Right lobe of liver (tissue), 6 donors: ENCODE data around the gene YIPF4. TPM values are rescaled to one million over a fixed set of nuclear protein-coding genes. Genes with fewer than 3 reads are reported as not detected.
"Not testable (repeated sequence)": the region's sequence is repeated elsewhere in the genome, so short reads cannot be mapped to it uniquely, and the experiment has no call there.

Source experiments
- ATAC-seq, 4 donors: fragments of 200-7000 bp; cut with Tn5 transposase; one replicate each; pipeline ENCODE4 v1.9.1; 2020; ENCODE audit warnings: mild to moderate bottlenecking in 4 of 4, moderate library complexity in 4 of 4
- DNase-seq, 3 donors: peaks; one replicate each; pipeline ENCODE4 v3.0.0-alpha.2; 2020
- H3K27ac ChIP-seq, 3 donors: fragments of 200-600 bp; one replicate each; pipeline ENCODE4 v1.8.0; 2022
- H3K27me3 ChIP-seq, 2 donors: fragments of 200-600 bp; one replicate each; pipeline ENCODE4 v1.8.0; 2022
- H3K36me3 ChIP-seq, 4 donors: fragments of 200-600 bp; sonication (generic) in 1 of 4; one replicate each; pipeline versions ENCODE4 v1.5.1 to v1.8.0; 2017 to 2022; ENCODE audit warnings: control low read depth in 1 of 4
- H3K4me1 ChIP-seq, 4 donors: fragments of 200-600 bp; sonication (generic) in 1 of 4; one replicate each; pipeline versions ENCODE4 v1.5.1 to v1.8.0; 2017 to 2022; ENCODE audit warnings: control low read depth in 1 of 4
- H3K4me3 ChIP-seq, 3 donors: fragments of 200-600 bp; one replicate each; pipeline ENCODE4 v1.8.0; 2022
- H3K9me3 ChIP-seq, 4 donors: fragments of 200-600 bp; sonication (generic) in 1 of 4; one replicate each; pipeline versions ENCODE4 v1.5.1 to v1.8.0; 2017 to 2022; ENCODE audit warnings: control low read depth in 1 of 4
- POLR2A ChIP-seq: fragments of 450-650 bp; IDR thresholded peaks from one replicate; pipeline ENCODE4 v1.6.1; 2017; ENCODE audit warnings: antibody characterized with exemption, mild to moderate bottlenecking
- WGBS: methylation state at CpG from one replicate; pipeline ENCODE4 v1.1.6; 2018; ENCODE audit warnings: low coverage, low lambda C conversion rate; ENCODE audit not compliant: insufficient coverage; ENCODE audit errors: missing lambda C conversion rate; 5-methylcytosine and 5-hydroxymethylcytosine counted together
- intact Hi-C, 2 donors: fragments of 100-400 bp; cut with DNase I; formaldehyde crosslinking; loops; one replicate each; pipeline versions ENCODE4 v1.11.2 to v1.14.1; 2022
- total RNA-seq, 6 experiments: library from RNA; depleted of rRNA in 2 of 6; stranded (reverse); fragments of >200 nt in 2 of 6; fragmentation: NEBNext Ultra II Directional in 3 of 6; extraction: Animal tissue kit (Norgen Biotek cat#: 25700) in 3 of 6; gene quantifications; one replicate each; pipeline versions ENCODE4 v1.1.0 to v1.2.4, GENCODE V29; 2016 to 2023
- TF ChIP-seq, protein P1 (sequence below), 4 donors: fragments of 200-600 bp in 3 of 4; fragments of 450-650 bp in 1 of 4; IDR thresholded peaks; one replicate each; pipeline versions ENCODE4 v1.5.1 to v1.8.0; 2016 to 2022; ENCODE audit warnings: antibody characterized with exemption in 4 of 4, mild to moderate bottlenecking in 2 of 4
- donor health status: DM: no; HTN: yes; CAD: no.
- donor health status: DM: no; HTN: no; CAD: no.
- donor health status: DM: no; HTN: no; CAD: no.
- donor health status: DM: no; HTN: yes; CAD: no.
- donor health status: DM: no; HTN: yes; CAD: no.

The YIPF4 gene
- total RNA-seq, 6 experiments from 2014 or later = 8.8 to 49.3 (median 29.9) TPM

GRCh38 chr2:32357318-32358110 is 79.8 kb downstream of the YIPF4 start:
- intact Hi-C loops = no loop called here
- no CpG with 5 or more reads among the region's 65 CpGs for WGBS
- DNase-seq = peak; percentile 59 to 71 (median 67)

GRCh38 chr2:32358111-32358482 is 80.4 kb downstream of the YIPF4 start:
- WGBS = 9% methylated on average over 7 of the region's 16 CpGs
- Histone ChIP-seq H3K4me1 (peaks cover 0 to 33% (median 11%) of the 10 kb centered on the region in 4 donors), H3K27me3 (no peaks in the 10 kb centered on the region), H3K27ac (peak overlapping the region; percentile 20 to 94 (median 91)), H3K9me3 (no peaks in the 10 kb centered on the region), H3K36me3 (no peaks in the 10 kb centered on the region), H3K4me3 (peak overlapping the region; percentile 92 to 98 (median 93))
- ATAC-seq (no peak), DNase-seq (no peak)
- intact Hi-C loops = no loop called here
- TF ChIP-seq, protein P1, sequence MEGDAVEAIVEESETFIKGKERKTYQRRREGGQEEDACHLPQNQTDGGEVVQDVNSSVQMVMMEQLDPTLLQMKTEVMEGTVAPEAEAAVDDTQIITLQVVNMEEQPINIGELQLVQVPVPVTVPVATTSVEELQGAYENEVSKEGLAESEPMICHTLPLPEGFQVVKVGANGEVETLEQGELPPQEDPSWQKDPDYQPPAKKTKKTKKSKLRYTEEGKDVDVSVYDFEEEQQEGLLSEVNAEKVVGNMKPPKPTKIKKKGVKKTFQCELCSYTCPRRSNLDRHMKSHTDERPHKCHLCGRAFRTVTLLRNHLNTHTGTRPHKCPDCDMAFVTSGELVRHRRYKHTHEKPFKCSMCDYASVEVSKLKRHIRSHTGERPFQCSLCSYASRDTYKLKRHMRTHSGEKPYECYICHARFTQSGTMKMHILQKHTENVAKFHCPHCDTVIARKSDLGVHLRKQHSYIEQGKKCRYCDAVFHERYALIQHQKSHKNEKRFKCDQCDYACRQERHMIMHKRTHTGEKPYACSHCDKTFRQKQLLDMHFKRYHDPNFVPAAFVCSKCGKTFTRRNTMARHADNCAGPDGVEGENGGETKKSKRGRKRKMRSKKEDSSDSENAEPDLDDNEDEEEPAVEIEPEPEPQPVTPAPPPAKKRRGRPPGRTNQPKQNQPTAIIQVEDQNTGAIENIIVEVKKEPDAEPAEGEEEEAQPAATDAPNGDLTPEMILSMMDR (IDR thresholded peaks at IDR 0.05) = no peak
- no peak for TF ChIP-seq POLR2A

More at GRCh38 chr2:32357318-32358110, 79.8 kb downstream of the YIPF4 start:
- TF ChIP-seq, protein P1 (IDR thresholded peaks at IDR 0.05) = no peak
- no peak for TF ChIP-seq POLR2A
- Histone ChIP-seq H3K4me1 (peaks cover 0 to 27% (median 11%) of the 10 kb centered on the region in 4 donors), H3K27me3 (no peaks in the 10 kb centered on the region), H3K4me3 (peak overlapping the region; percentile 92 to 98 (median 93)), H3K9me3 (no peaks in the 10 kb centered on the region), H3K27ac (peak overlapping the region; percentile 84 to 94 (median 91)), H3K36me3 (no peaks in the 10 kb centered on the region)
- ATAC-seq = peak; percentile 0 to 10 (median 4)

DNA sequence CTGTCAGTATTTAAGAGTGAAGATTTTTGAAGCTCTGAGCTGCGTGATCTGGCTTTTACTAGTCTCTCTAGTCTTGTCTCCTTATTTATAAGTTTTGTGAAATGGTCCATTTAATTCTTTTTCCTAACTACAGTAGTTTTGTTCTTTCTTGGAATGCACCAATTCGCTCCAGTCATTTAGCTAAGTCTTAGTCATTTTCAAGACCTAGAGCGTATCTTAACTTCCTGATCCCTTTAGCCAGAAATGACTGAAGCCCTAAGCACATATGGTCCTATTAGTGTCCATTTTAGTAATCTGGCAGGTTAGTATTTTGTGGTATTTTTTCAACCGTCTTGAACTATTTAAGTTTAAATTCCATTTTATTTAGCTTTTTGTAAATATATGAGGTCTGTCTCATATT is 82.7 kb downstream of the YIPF4 start:
- no peak overlapping the region for H3K4me3 ChIP-seq
- no peak for DNase-seq
- TF ChIP-seq, protein P1 (IDR thresholded peaks at IDR 0.05) = no peak
- no peak for TF ChIP-seq POLR2A
- ATAC-seq = no peak
- H3K36me3 ChIP-seq = no peaks in the 10 kb centered on the region
- peaks cover 0 to 51% (median 14%) of the 10 kb centered on the region in 4 donors for H3K4me1 ChIP-seq
- WGBS = 63% methylated on average over 4 of the region's 4 CpGs
- H3K27me3 ChIP-seq = no peaks in the 10 kb centered on the region
- intact Hi-C loops = no loop called here
- no peak overlapping the region for H3K27ac ChIP-seq
- H3K9me3 ChIP-seq = no peaks in the 10 kb centered on the region

DNA sequence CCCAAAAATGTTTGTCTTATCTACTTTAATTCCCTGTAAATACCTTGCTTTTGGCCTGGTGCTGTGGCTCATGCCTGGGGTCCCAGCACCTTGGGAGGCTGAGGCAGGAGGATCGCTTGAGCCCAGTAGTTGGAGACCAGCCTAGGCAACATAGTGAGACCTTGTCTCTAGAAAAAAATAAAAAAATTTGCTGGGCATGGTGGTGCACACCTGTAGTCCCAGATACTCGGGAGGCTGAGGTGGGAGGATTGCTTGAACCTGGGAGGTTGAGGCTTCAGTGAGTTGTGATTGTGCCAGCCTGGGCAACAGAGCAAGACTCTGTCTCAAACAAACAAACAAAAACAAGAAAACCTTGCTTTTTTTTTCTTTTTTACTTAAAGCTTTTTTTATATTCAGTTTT is 85.3 kb downstream of the YIPF4 start:
- ATAC-seq, intact Hi-C loops: not testable (repeated sequence)
- WGBS = 86% methylated on average over 2 of the region's 2 CpGs

GRCh38 chr2:32363597-32363996 is 85.9 kb downstream of the YIPF4 start:
- peak in 1 of 4 donors; percentile 9 for ATAC-seq
- intact Hi-C loops = no loop called here
- no peaks in the 10 kb centered on the region for H3K9me3 ChIP-seq
- WGBS = 50% methylated on average over 2 of the region's 2 CpGs
- no peak for TF ChIP-seq POLR2A
- no peak overlapping the region for H3K27ac ChIP-seq
- peaks cover 0 to 55% (median 12%) of the 10 kb centered on the region in 4 donors for H3K4me1 ChIP-seq
- no peak for DNase-seq
- no peak overlapping the region for H3K4me3 ChIP-seq
- no peaks in the 10 kb centered on the region for H3K27me3 ChIP-seq
- H3K36me3 ChIP-seq = no peaks in the 10 kb centered on the region

More for the DNA sequence above, 85.3 kb downstream of the YIPF4 start:
- not testable (repeated sequence) for DNase-seq, H3K4me3 ChIP-seq, H3K36me3 ChIP-seq, H3K27me3 ChIP-seq, H3K9me3 ChIP-seq, H3K27ac ChIP-seq
- peaks cover 0 to 53% (median 14%) of the 10 kb centered on the region in 4 donors for H3K4me1 ChIP-seq

DNA sequence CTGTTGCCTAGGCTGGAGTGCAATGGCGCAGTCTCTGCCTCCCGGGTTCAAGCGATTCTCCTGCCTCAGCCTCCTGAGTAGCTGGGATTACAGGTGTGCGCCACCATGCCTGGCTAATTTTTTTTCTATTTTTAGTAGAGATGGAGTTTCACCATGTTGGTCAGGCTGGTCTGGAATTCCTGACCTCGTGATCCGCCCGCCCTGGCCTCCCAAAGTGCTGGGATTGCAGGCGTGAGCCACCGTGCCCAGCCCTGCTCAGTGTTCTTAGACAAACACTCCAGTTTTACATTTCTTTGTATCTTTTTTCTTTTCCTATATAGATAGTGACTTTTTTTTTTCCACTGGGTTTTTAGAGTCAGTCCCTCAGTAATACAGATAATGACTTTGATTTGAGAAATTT is 86.6 kb downstream of the YIPF4 start:
- H3K4me3 ChIP-seq, H3K36me3 ChIP-seq, H3K27me3 ChIP-seq, intact Hi-C loops, DNase-seq, ATAC-seq, H3K9me3 ChIP-seq, H3K27ac ChIP-seq: not testable (repeated sequence)
- 57% methylated on average over 8 of the region's 9 CpGs for WGBS
- peaks cover 0 to 55% (median 8%) of the 10 kb centered on the region in 4 donors for H3K4me1 ChIP-seq

GRCh38 chr2:32365679-32366078 is 88.0 kb downstream of the YIPF4 start:
- H3K27ac ChIP-seq, intact Hi-C loops, H3K36me3 ChIP-seq, DNase-seq, H3K27me3 ChIP-seq, ATAC-seq, H3K4me3 ChIP-seq, H3K9me3 ChIP-seq: not testable (repeated sequence)
- 100% methylated on average over 3 of the region's 3 CpGs for WGBS
- peaks cover 0 to 45% (median 3%) of the 10 kb centered on the region in 4 donors for H3K4me1 ChIP-seq
